Body of pancreas (tissue), 4 donors: ENCODE data around the gene OSBPL5. TPM values are rescaled to one million over a fixed set of nuclear protein-coding genes. Genes with fewer than 3 reads are reported as not detected.

ENCODE experiments used
- ATAC-seq: fragments of 150-250 bp; one replicate; pipeline ENCODE4 v1.9.1; 2016
- DNase-seq, 4 donors: peaks; one replicate each; pipeline ENCODE4 v3.0.0-alpha.2; 2019
- H3K27ac ChIP-seq, 4 donors: fragments of 200-600 bp; sonication (generic); 1 replicate in 3 of 4; 2 replicates in 1 of 4; pipeline versions ENCODE4 v1.5.1 to v1.6.1; 2016 to 2019; ENCODE audit warnings: mild to moderate bottlenecking in 1 of 4, mixed read lengths in 1 of 4, moderate library complexity in 1 of 4
- H3K27me3 ChIP-seq, 2 donors: fragments of 200-600 bp; sonication (generic); one replicate each; pipeline ENCODE4 v1.6.0; 2016; ENCODE audit warnings: mild to moderate bottlenecking in 1 of 2
- H3K36me3 ChIP-seq, 2 donors: fragments of 200-600 bp; sonication (generic); replicated peaks in 1 of 2; 2 replicates each; pipeline ENCODE4 v1.5.1; 2016; ENCODE audit warnings: low read depth in 2 of 2; ENCODE audit not compliant: insufficient read depth in 1 of 2
- H3K4me1 ChIP-seq: fragments of 200-600 bp; sonication (generic); one replicate; pipeline ENCODE4 v1.6.0; 2016
- H3K4me3 ChIP-seq, 2 donors: fragments of 200-600 bp; sonication (generic); 1 replicate in 1 of 2; 2 replicates in 1 of 2; pipeline ENCODE4 v1.5.1; 2016 to 2019
- H3K9me3 ChIP-seq, 3 donors: fragments of 200-600 bp; sonication (generic); 1 replicate in 2 of 3; 2 replicates in 1 of 3; pipeline ENCODE4 v1.5.1; 2016
- CTCF ChIP-seq, 7 experiments: fragments of 450-650 bp in 4 of 7; fragments of 200-600 bp in 3 of 7; sonication (generic) in 3 of 7; IDR thresholded peaks; one replicate each; pipeline ENCODE4 v1.5.1; 2016 to 2019; ENCODE audit warnings: antibody characterized with exemption in 7 of 7
- POLR2A ChIP-seq, 3 donors: fragments of 450-650 bp; IDR thresholded peaks; one replicate each; pipeline ENCODE4 v1.6.1; 2016; ENCODE audit warnings: antibody characterized with exemption in 3 of 3, mild to moderate bottlenecking in 2 of 3
- WGBS, 2 donors: methylation state at CpG; one replicate each; pipeline ENCODE4 v1.1.5; 2017; 5-methylcytosine and 5-hydroxymethylcytosine counted together
- intact Hi-C: fragments of 100-400 bp; cut with DNase I; formaldehyde crosslinking; loops from one replicate; pipeline ENCODE4 v1.15.1; 2023
- total RNA-seq, 2 donors: library from RNA; depleted of rRNA; stranded (reverse); fragments of >200 nt; gene quantifications; one replicate each; pipeline ENCODE4 v1.1.0, GENCODE V29; 2016

OSBPL5 gene
- total RNA-seq, 2 donors from 2014 or later: 22.3 to 62.0 TPM

- intact Hi-C loops: no loop called here
- no peaks in the 10 kb centered on the region for H3K4me1 ChIP-seq
- no peak for DNase-seq
- H3K27ac ChIP-seq: no peak overlapping the region
- no peak for ATAC-seq
- H3K27me3 ChIP-seq: no peaks in the 10 kb centered on the region
- no peaks in the 10 kb centered on the region for H3K36me3 ChIP-seq
- no peaks in the 10 kb centered on the region for H3K9me3 ChIP-seq
- TF ChIP-seq CTCF (IDR thresholded peaks at IDR 0.05): no peak
- no peak for TF ChIP-seq POLR2A (IDR thresholded peaks at IDR 0.05)
- no peak overlapping the region for H3K4me3 ChIP-seq
- WGBS, 2 donors: 85 to 87% methylated on average over 15 to 31 of the region's 32 CpGs
Measured at GRCh38 chr11:3144296-3145205, 20.6 kb downstream of the OSBPL5 start.

GRCh38 chr11:3143136-3143880 lies 21.8 kb downstream of the OSBPL5 start:
- Histone ChIP-seq H3K27me3 (no peaks in the 10 kb centered on the region), H3K36me3 (no peaks in the 10 kb centered on the region), H3K4me3 (no peak overlapping the region), H3K4me1 (no peaks in the 10 kb centered on the region), H3K9me3 (no peaks in the 10 kb centered on the region), H3K27ac (no peak overlapping the region)
- DNase-seq: no peak
- WGBS, 2 donors: 88% methylated on average over 23 to 34 of the region's 38 CpGs
- ATAC-seq: no peak
- TF ChIP-seq CTCF (IDR thresholded peaks at IDR 0.05) (no peak), POLR2A (IDR thresholded peaks at IDR 0.05) (no peak)
- intact Hi-C loops: no loop called here

- no peaks in the 10 kb centered on the region for H3K4me1 ChIP-seq
- intact Hi-C loops: no loop called here
- H3K36me3 ChIP-seq: no peaks in the 10 kb centered on the region
- H3K4me3 ChIP-seq: no peak overlapping the region
- H3K27me3 ChIP-seq: no peaks in the 10 kb centered on the region
- no peaks in the 10 kb centered on the region for H3K9me3 ChIP-seq
- no peak overlapping the region for H3K27ac ChIP-seq
- TF ChIP-seq CTCF (IDR thresholded peaks at IDR 0.05) (no peak), POLR2A (IDR thresholded peaks at IDR 0.05) (no peak)
- ATAC-seq (no peak), DNase-seq (no peak)
- WGBS, 2 donors: 100% methylated on average over 4 of the region's 4 CpGs; no CpG with 5 or more reads in 1 of the 2 donors
Measured at GRCh38 chr11:3140291-3140603, 24.9 kb downstream of the OSBPL5 start.

- Histone ChIP-seq H3K9me3 (no peaks in the 10 kb centered on the region), H3K36me3 (no peaks in the 10 kb centered on the region), H3K4me1 (no peaks in the 10 kb centered on the region), H3K4me3 (no peak overlapping the region), H3K27ac (no peak overlapping the region), H3K27me3 (no peaks in the 10 kb centered on the region)
- ATAC-seq: no peak
- DNase-seq: no peak
- TF ChIP-seq CTCF (IDR thresholded peaks at IDR 0.05): no peak
- TF ChIP-seq POLR2A (IDR thresholded peaks at IDR 0.05): no peak
- 75 to 84% methylated on average over 5 to 15 of the region's 15 CpGs for WGBS, 2 donors
- intact Hi-C loops: no loop called here
Measured at GRCh38 chr11:3139481-3140290, 25.4 kb downstream of the OSBPL5 start.
